GM21737 (cell line): ENCODE measurements around the gene MTERF4.

Experiments
- ATAC-seq: cut with Tn5 transposase; IDR thresholded peaks from one replicate; pipeline ENCODE4 v1.9.1; 2021; ENCODE audit warnings: mild to moderate bottlenecking, moderate library complexity; ENCODE audit not compliant: unreplicated experiment

MTERF4 gene

GRCh38 chr2:241071677-241072111 is 30.4 kb downstream of the MTERF4 start:
- no peak for ATAC-seq

GRCh38 chr2:241070811-241071676 is 31.0 kb downstream of the MTERF4 start:
- no peak for ATAC-seq

GRCh38 chr2:241070361-241070760 is 31.7 kb downstream of the MTERF4 start:
- ATAC-seq: no peak

- ATAC-seq: no peak
These were observed 32.2 kb downstream of the MTERF4 start for GRCh38 chr2:241069821-241070281.

- no peak for ATAC-seq
These were observed 32.9 kb downstream of the MTERF4 start for GRCh38 chr2:241068942-241069810.

GRCh38 chr2:241068136-241068941 is 33.7 kb downstream of the MTERF4 start:
- no peak for ATAC-seq

- no peak for ATAC-seq
These were observed 34.5 kb downstream of the MTERF4 start for GRCh38 chr2:241067501-241068135.

- ATAC-seq: no peak
These were observed 35.2 kb downstream of the MTERF4 start for GRCh38 chr2:241066893-241067341.

- ATAC-seq: no peak
These were observed 35.8 kb downstream of the MTERF4 start for GRCh38 chr2:241066171-241066892.

- ATAC-seq: no peak
These were observed 36.7 kb downstream of the MTERF4 start for GRCh38 chr2:241065355-241065803.

- no peak for ATAC-seq
These were observed 37.2 kb downstream of the MTERF4 start for GRCh38 chr2:241064802-241065354.

GRCh38 chr2:241064008-241064801 is 37.9 kb downstream of the MTERF4 start:
- ATAC-seq: no peak

- no peak for ATAC-seq
These were observed 38.5 kb downstream of the MTERF4 start for GRCh38 chr2:241063587-241063986.

GRCh38 chr2:241063093-241063551 is 39.0 kb downstream of the MTERF4 start:
- no peak for ATAC-seq

- ATAC-seq: no peak
These were observed 39.5 kb downstream of the MTERF4 start for GRCh38 chr2:241062389-241063092.

GRCh38 chr2:241061275-241061674 is 40.8 kb downstream of the MTERF4 start:
- ATAC-seq: no peak

- ATAC-seq: no peak
These were observed 48.4 kb downstream of the MTERF4 start for GRCh38 chr2:241053576-241054251.
